ENCODE results near the gene ZNF174.

ZNF174 gene

GRCh38 chr16:3400446-3400778 lies 603 bp upstream of the ZNF174 start:
- Histone ChIP-seq H3K4me3 (ENCODE audit: low read length) (peak overlapping the region; percentile 98), H3K27me3 (ENCODE audit: insufficient read depth, low read length) (no peaks in the 10 kb centered on the region), H3K36me3 (ENCODE audit: insufficient read depth, low read length) (peaks cover 50% of the 10 kb centered on the region), H3K9me3 (ENCODE audit: low read length) (peaks cover 33% of the 10 kb centered on the region), H3K4me1 (ENCODE audit: insufficient read depth, low read length) (peaks cover 3% of the 10 kb centered on the region), H2AFZ (ENCODE audit: low read depth, low read length) (peak overlapping the region; percentile 96)

GRCh38 chr16:3401719-3402397 lies 843 bp downstream of the ZNF174 start:
- peaks cover 3% of the 10 kb centered on the region for H3K4me1 ChIP-seq (ENCODE audit: insufficient read depth, low read length)
- H2AFZ ChIP-seq (ENCODE audit: low read depth, low read length): peak overlapping the region; percentile 65
- peaks cover 49% of the 10 kb centered on the region for H3K36me3 ChIP-seq (ENCODE audit: insufficient read depth, low read length)
- no peaks in the 10 kb centered on the region for H3K27me3 ChIP-seq (ENCODE audit: insufficient read depth, low read length)
- peak overlapping the region; percentile 98 for H3K4me3 ChIP-seq (ENCODE audit: low read length)
- H3K9me3 ChIP-seq (ENCODE audit: low read length): peaks cover 35% of the 10 kb centered on the region

DNA sequence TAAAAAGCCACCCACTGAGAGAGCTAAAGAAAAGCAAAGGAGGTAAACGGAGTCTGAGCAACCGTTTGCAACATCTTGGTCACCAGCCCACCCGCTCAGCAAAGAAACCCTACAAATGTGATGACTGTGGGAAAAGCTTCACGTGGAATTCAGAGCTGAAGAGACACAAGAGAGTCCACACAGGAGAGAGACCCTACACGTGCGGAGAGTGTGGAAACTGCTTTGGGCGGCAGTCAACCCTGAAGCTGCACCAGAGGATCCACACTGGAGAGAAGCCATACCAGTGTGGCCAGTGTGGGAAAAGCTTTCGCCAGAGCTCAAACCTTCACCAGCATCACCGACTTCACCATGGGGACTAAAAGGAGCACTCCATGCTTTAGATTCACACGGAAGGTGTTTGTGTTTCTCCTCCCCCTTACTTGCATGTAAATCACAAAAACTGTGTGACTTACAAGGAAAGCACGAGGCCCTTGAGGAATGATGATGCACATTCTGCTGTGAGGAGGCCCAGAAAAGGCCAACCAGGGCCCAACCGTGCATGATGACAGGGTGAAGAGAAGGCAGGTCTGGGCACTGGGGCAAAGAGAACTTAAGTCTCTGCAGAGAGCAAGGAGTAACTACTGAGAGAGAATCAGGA lies 7.7 kb downstream of the ZNF174 start:
- peaks cover 59% of the 10 kb centered on the region for H3K9me3 ChIP-seq (ENCODE audit: low read length)
- no peaks in the 10 kb centered on the region for H3K27me3 ChIP-seq (ENCODE audit: insufficient read depth, low read length)
- H2AFZ ChIP-seq (ENCODE audit: low read depth, low read length): no peak overlapping the region
- no peaks in the 10 kb centered on the region for H3K4me1 ChIP-seq (ENCODE audit: insufficient read depth, low read length)
- H3K4me3 ChIP-seq (ENCODE audit: low read length): no peak overlapping the region
- peaks cover 47% of the 10 kb centered on the region for H3K36me3 ChIP-seq (ENCODE audit: insufficient read depth, low read length)

DNA sequence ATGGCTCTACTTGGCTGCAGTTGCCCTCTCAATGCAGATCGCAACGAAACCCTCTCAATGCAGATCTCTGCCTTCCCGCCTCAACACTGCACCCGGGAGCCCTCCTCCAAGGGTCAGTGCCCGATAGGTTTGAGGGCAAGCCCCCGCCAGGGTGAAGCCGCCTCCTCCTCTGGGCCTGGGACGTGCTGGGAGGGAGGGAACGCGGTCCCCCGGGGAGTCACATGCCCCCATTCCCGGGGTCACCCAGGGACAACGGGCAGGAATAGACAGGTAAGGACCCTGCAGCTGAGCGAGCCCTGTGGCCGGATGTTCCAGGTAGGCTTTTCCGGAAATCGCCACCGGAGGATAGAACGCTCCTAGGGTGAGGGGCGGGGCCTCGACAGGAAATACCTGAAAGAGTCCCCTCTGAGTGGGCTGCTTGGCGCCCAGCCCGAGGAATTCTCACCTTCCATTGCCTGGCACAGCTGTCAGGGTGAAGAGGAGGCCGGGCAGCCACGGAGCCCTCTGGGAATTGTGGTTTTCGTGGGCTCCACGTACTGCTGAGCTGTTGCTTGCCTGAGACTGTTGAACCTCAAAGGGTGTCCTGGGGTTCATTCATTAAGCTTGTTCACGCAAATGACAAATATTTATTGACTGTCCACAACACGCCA lies 12.8 kb downstream of the ZNF174 start:
- Histone ChIP-seq H2AFZ (ENCODE audit: low read depth, low read length) (no peak overlapping the region), H3K4me3 (ENCODE audit: low read length) (no peak overlapping the region), H3K9me3 (ENCODE audit: low read length) (peaks cover 28% of the 10 kb centered on the region), H3K4me1 (ENCODE audit: insufficient read depth, low read length) (no peaks in the 10 kb centered on the region), H3K36me3 (ENCODE audit: insufficient read depth, low read length) (peaks cover 2% of the 10 kb centered on the region), H3K27me3 (ENCODE audit: insufficient read depth, low read length) (no peaks in the 10 kb centered on the region)

DNA sequence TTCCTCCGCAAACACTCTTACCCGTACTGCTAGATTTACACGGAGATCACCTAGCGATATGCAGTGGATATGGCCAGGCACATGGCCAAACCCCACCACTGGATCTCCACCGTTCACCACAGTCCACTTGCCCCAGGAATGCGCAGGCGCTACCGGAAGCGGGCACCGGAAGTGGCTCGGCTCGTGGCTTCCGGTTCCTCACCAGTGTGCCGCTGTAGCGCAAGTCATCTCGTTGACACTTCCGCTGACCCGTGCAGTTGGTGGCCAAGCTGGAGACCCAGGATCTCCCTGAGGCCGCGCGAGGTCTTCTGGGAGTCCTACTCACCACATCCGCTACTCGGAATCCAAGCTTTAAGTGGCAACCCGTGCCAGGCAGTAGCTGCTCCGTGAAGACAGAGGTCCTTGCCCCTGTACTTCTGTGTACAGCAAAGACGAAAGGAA lies 30.8 kb downstream of the ZNF174 start:
- H3K4me1 ChIP-seq (ENCODE audit: insufficient read depth, low read length): no peaks in the 10 kb centered on the region
- no peaks in the 10 kb centered on the region for H3K27me3 ChIP-seq (ENCODE audit: insufficient read depth, low read length)
- H3K4me3 ChIP-seq (ENCODE audit: low read length): no peak overlapping the region
- no peaks in the 10 kb centered on the region for H3K36me3 ChIP-seq (ENCODE audit: insufficient read depth, low read length)
- H3K9me3 ChIP-seq (ENCODE audit: low read length): no peaks in the 10 kb centered on the region
- no peak overlapping the region for H2AFZ ChIP-seq (ENCODE audit: low read depth, low read length)

DNA sequence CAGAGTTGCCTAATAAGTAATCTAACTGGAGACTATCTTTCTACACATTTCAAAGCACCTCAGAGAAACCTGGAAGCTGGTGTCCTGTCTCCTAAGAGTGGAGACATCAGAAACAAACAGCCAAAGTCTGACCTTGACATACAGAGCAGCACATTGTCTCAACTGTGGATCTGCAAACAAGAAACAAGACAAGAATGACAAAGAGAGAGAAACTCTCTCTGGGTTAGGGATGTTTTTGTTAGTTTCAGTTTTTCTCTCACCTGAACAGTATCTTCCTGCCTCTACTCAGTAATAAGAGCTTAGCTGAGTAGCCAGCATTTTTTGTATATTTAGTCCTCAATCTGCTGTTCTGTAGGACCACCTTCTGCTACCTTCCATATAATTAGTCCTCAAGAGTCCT lies 33.4 kb downstream of the ZNF174 start:
- Histone ChIP-seq H3K36me3 (ENCODE audit: insufficient read depth, low read length) (no peaks in the 10 kb centered on the region), H2AFZ (ENCODE audit: low read depth, low read length) (no peak overlapping the region), H3K4me3 (ENCODE audit: low read length) (no peak overlapping the region), H3K4me1 (ENCODE audit: insufficient read depth, low read length) (no peaks in the 10 kb centered on the region), H3K27me3 (ENCODE audit: insufficient read depth, low read length) (no peaks in the 10 kb centered on the region), H3K9me3 (ENCODE audit: low read length) (no peaks in the 10 kb centered on the region)

DNA sequence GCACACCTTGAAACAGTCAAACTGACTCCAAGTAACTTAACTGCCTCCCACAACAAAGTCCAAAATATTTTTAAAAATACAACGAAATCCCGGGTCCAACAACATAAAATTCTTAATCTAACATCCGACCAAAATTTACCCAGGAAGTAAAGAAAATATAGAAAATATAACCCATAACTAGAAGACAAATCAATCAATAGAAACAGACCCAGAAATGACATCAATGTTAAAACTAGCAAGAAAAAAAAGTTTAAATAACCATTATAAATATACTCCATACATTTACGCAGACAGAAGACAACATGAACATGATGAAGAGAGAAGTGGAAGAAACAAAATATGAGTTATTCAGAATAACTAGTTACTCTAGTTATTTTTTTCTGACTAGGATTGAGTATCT lies 38.6 kb downstream of the ZNF174 start:
- Histone ChIP-seq H3K4me3 (ENCODE audit: low read length) (no peak overlapping the region), H3K27me3 (ENCODE audit: insufficient read depth, low read length) (no peaks in the 10 kb centered on the region), H2AFZ (ENCODE audit: low read depth, low read length) (no peak overlapping the region), H3K4me1 (ENCODE audit: insufficient read depth, low read length) (peaks cover 2% of the 10 kb centered on the region), H3K36me3 (ENCODE audit: insufficient read depth, low read length) (peaks cover 5% of the 10 kb centered on the region), H3K9me3 (ENCODE audit: low read length) (no peaks in the 10 kb centered on the region)

DNA sequence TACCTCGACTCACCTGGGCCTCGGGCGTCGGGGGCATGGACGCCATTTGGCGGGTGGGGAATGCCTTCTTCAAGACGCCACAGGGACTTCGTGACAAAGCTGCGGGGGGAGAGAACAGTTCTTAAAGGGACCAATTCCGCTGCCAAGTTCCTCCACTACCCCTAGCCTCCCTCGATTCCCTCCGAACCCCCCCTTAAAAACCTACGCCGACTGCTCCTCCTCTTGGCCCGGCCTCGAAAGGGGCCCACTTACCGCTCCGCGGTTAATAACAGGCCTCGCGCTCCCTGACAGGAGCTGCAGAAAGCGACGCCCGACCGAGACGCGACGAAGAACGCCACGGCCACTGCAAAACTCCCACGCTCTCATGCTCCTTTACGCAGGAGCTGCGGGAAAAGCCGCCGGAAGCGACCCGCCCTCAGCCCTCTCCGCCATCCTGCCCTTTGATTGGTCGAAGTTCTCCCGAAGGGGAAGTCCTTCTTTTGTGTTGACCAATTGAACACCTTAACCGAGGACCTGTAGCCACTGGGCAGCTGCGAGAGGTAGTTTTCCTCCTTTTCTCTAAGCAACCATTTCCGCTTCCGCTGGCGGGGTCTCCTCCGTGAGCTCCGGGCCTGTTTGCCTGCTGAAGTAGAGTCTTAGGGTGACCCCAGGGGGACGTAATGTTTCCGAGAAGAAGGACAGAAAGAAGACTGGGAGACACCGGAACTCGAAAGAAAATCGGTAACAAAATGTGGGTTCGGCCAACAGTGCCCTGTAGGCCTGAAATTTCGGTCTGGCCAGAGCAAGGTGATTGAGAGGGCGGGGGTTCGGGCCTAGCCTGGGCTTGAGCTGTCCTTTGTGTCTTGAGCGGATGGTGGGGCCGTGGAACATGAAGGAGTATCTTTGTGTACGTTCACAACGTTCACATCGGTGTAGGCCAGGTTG lies 42.4 kb downstream of the ZNF174 start, which contains the start of the genes NAA60 and ZNF597:
NAA60 (plus strand) TSS at position 573 of the 924 bp plus-strand sequence. CDS start 32,548 bp downstream, outside the sequence.
ZNF597 (minus strand) TSS at position 397 of the 924 bp plus-strand sequence; CDS start at position 46, 351 bp downstream.
- Histone ChIP-seq H2AFZ (ENCODE audit: low read depth, low read length) (no peak within 1 kb of the TSS), H3K4me1 (ENCODE audit: insufficient read depth, low read length) (peaks cover 3% of the 10 kb centered on the region), H3K27me3 (ENCODE audit: insufficient read depth, low read length) (no peaks in the 10 kb centered on the region), H3K9me3 (ENCODE audit: low read length) (no peaks in the 10 kb centered on the region), H3K36me3 (ENCODE audit: insufficient read depth, low read length) (peaks cover 8% of the 10 kb centered on the region), H3K4me3 (ENCODE audit: low read length) (peak within 1 kb of the TSS; percentile 85)

DNA sequence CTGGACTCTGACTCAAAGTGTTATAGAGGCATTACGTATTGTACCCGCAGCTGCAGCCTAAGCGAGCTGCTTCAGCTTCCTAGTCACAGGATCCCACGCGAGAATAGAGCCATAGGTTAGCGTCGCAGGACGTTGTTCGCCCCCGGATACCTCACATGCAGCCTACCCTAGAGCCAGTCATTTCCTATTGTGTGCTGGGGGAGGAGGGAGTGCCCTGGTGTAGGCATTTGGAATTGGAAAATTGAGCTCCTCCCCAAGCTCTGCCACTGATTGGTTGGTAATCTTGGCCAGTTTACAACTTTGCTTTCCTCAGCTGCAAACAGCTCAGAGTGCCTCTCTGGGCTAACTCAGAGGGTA lies 43.0 kb downstream of the ZNF174 start:
- Histone ChIP-seq H3K36me3 (ENCODE audit: insufficient read depth, low read length) (peaks cover 11% of the 10 kb centered on the region), H3K4me3 (ENCODE audit: low read length) (peak overlapping the region; percentile 85), H3K4me1 (ENCODE audit: insufficient read depth, low read length) (peaks cover 3% of the 10 kb centered on the region), H2AFZ (ENCODE audit: low read depth, low read length) (no peak overlapping the region), H3K27me3 (ENCODE audit: insufficient read depth, low read length) (no peaks in the 10 kb centered on the region), H3K9me3 (ENCODE audit: low read length) (no peaks in the 10 kb centered on the region)

DNA sequence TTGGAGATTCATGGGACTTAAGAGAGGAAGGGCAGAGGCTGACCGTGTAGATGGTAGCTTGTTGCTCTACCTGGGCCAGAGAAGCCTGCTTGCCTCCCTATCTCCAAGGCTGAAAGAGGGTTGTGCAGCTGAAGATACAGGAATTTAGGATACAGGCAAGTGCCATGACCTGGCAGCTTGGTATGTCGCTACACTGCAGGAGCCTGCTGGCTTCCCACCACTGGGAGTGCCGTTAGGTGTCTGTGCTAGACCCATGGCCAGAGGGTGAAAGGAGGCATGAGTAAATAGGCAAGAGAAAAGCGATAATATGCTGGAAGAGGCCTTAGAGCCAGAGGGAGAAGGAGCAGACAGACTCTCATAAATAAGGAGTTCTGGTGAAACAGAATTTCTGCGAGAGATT lies 53.1 kb downstream of the ZNF174 start:
- Histone ChIP-seq H3K27me3 (ENCODE audit: insufficient read depth, low read length) (no peaks in the 10 kb centered on the region), H3K4me3 (ENCODE audit: low read length) (no peak overlapping the region), H3K36me3 (ENCODE audit: insufficient read depth, low read length) (peaks cover 5% of the 10 kb centered on the region), H3K4me1 (ENCODE audit: insufficient read depth, low read length) (peaks cover 11% of the 10 kb centered on the region), H2AFZ (ENCODE audit: low read depth, low read length) (no peak overlapping the region), H3K9me3 (ENCODE audit: low read length) (no peaks in the 10 kb centered on the region)

DNA sequence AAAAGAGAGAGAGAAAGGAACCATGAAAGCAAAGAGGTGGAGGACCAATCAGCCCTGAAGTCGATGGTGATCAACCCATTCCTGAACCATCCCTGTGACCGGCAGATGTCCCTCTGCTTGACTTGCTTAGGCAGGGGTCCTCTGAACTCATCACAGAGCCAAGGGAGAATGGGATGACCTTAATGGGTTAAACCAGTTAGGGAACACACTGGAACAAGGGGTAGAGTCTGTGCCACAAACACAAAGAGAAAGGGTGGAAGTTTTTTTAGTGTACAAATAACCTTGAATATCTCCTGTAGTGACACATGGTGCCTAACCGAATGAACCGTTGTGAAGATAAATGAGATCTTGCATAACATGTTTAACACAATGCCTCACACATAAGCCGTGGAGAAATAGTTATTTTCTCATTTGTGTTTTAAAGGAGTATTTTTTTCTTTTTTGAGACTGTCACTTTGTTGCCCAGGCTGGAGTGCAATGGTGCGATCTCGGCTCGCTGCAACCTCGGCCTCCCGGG lies 53.7 kb downstream of the ZNF174 start:
- no peak overlapping the region for H3K4me3 ChIP-seq (ENCODE audit: low read length)
- no peak overlapping the region for H2AFZ ChIP-seq (ENCODE audit: low read depth, low read length)

DNA sequence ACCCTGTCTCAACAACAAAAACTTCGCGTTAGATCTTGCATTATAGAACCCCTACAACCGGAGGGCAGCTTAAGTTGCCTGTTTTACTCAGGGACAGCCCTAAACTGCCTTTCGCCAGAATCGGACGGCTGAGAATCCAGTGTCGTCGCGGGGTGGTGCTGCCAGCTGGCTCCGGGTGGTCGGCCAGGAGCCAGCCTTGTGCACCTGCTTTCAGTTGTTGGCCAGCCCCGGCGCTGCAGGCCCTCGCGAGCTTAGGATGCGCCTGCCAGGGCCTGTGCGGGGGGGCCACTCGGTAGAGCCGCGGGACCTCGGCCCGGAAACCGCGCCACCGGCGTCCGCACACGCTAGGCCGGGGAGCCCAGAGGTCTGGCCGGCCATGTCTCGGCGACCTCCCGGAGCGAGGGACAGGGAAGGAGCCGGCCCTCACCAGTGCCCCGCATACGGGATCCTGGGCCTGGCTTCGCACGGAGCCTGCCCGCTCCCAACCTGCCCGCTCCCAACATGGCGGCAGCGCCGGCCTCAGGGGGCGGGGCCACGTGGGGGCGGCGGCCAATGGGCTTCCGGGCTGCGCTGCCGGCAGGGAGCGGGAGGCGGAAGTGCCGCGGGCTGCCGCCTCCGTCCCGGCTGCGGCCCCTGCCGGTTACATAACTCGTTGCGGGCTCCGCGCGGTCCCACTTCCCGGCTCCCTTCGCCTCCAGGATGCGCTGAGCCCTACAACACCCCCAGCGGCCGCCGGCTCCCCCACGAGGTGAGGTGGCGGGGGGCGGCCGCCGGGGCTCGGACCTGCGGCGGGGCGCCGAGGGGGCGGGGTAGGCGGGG lies 56.6 kb downstream of the ZNF174 start:
- peak overlapping the region; percentile 64 for H3K4me3 ChIP-seq (ENCODE audit: low read length)
- H2AFZ ChIP-seq (ENCODE audit: low read depth, low read length): peak overlapping the region; percentile 41
- H3K36me3 ChIP-seq (ENCODE audit: insufficient read depth, low read length): no peaks in the 10 kb centered on the region
- H3K4me1 ChIP-seq (ENCODE audit: insufficient read depth, low read length): peaks cover 31% of the 10 kb centered on the region
- H3K27me3 ChIP-seq (ENCODE audit: insufficient read depth, low read length): no peaks in the 10 kb centered on the region
- no peaks in the 10 kb centered on the region for H3K9me3 ChIP-seq (ENCODE audit: low read length)

More for the DNA sequence above, 53.7 kb downstream of the ZNF174 start:
- Histone ChIP-seq H3K27me3 (ENCODE audit: insufficient read depth, low read length) (no peaks in the 10 kb centered on the region), H3K9me3 (ENCODE audit: low read length) (no peaks in the 10 kb centered on the region), H3K4me1 (ENCODE audit: insufficient read depth, low read length) (peaks cover 17% of the 10 kb centered on the region), H3K36me3 (ENCODE audit: insufficient read depth, low read length) (peaks cover 5% of the 10 kb centered on the region)

All from neuron (in vitro differentiated cells).